ENCODE results near the gene MMADHC.

Gene MMADHC

GRCh38 chr2:149538138-149538833 is 49.3 kb downstream of the MMADHC start:
- H3K4me1 Mint-ChIP-seq, result peaks cover 13% of the 10 kb centered on the region
- H3K27me3 Mint-ChIP-seq, result no peaks in the 10 kb centered on the region
- H3K36me3 Mint-ChIP-seq, result no peaks in the 10 kb centered on the region
- no peak overlapping the region for H3K27ac Mint-ChIP-seq
- H3K9me3 Mint-ChIP-seq, result no peaks in the 10 kb centered on the region
- no peak overlapping the region for H3K4me3 Mint-ChIP-seq

DNA sequence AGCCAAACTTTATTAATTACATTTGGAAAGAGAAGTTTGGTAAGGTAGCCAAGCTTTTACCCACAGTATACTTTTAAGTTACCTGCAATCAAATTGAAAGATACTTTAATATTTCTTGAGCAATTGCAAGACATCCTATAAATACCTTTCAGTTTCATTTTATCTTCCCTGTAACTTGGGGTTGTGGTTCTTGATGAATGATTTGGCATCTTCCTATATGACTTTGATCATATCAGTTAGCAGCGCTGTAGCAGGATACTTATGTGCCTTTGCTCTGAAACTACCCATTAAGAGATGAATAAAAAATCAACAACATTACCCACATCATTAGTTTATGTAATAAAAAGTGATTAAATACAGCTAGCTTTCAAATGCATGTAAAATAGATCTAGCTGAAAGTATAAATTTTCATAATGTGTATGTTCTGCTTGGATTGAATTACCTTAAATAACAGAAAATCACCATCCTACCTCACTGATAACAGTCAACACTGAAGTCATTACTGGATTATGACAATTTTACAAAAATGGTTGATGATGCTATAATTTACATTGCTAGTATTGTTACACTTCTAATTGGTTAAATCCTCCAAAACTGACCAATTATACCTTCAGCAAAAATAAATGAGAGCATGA is 50.4 kb downstream of the MMADHC start:
- Mint-ChIP-seq H3K36me3 (no peaks in the 10 kb centered on the region), H3K9me3 (no peaks in the 10 kb centered on the region), H3K4me1 (peaks cover 13% of the 10 kb centered on the region), H3K4me3 (no peak overlapping the region), H3K27ac (no peak overlapping the region), H3K27me3 (no peaks in the 10 kb centered on the region)

- no peak overlapping the region for H3K4me3 Mint-ChIP-seq
- no peak overlapping the region for H3K27ac Mint-ChIP-seq
- H3K4me1 Mint-ChIP-seq, result peaks cover 13% of the 10 kb centered on the region
- no peaks in the 10 kb centered on the region for H3K27me3 Mint-ChIP-seq
- no peaks in the 10 kb centered on the region for H3K36me3 Mint-ChIP-seq
- H3K9me3 Mint-ChIP-seq, result no peaks in the 10 kb centered on the region
These were observed 50.9 kb downstream of the MMADHC start for GRCh38 chr2:149536649-149537048.

DNA sequence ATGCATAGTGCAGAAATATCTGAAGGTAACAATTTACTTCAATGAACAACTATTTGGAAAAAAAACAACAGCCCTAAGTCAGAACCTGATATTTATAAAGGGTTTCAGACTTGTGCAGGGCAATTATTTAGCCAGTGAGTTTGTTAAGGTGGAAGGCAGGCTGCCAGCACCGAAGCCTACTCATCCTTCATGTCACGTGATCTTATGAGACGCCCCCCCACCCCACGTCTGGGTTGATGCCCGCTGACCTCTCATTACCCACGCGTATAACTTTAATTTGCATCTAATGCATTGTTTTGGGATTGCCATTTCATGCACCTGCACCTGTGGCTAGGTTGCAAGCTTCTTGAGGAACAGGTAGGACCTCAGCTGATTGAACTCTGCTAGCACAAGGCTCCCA is 52.9 kb downstream of the MMADHC start:
- no peaks in the 10 kb centered on the region for H3K27me3 Mint-ChIP-seq
- H3K36me3 Mint-ChIP-seq, result no peaks in the 10 kb centered on the region
- H3K9me3 Mint-ChIP-seq, result no peaks in the 10 kb centered on the region
- H3K4me3 Mint-ChIP-seq, result no peak overlapping the region
- H3K27ac Mint-ChIP-seq, result no peak overlapping the region
- H3K4me1 Mint-ChIP-seq, result peaks cover 13% of the 10 kb centered on the region

DNA sequence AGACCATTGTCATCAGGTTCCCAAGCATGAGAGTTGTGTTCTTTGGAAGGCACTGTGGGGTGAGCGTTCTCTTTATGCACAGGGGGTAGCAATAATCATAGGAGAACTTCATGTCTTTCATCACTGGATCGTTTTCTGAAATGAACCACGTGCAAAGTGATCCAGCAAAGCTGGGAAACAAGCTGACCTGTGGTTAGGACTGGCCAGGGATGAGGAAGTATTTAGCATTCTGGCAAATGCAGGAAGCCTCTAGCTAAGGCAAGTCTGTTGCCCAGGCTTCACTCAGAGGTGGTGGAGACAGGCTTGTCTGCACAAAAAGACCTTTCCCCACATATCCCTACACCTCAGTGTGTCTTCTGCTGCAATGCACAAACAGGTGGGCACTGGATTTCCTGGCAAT is 58.6 kb downstream of the MMADHC start:
- H3K4me3 Mint-ChIP-seq, result no peak overlapping the region
- peaks cover 7% of the 10 kb centered on the region for H3K27me3 Mint-ChIP-seq
- H3K27ac Mint-ChIP-seq, result no peak overlapping the region
- H3K9me3 Mint-ChIP-seq, result no peaks in the 10 kb centered on the region
- H3K36me3 Mint-ChIP-seq, result no peaks in the 10 kb centered on the region
- no peaks in the 10 kb centered on the region for H3K4me1 Mint-ChIP-seq

DNA sequence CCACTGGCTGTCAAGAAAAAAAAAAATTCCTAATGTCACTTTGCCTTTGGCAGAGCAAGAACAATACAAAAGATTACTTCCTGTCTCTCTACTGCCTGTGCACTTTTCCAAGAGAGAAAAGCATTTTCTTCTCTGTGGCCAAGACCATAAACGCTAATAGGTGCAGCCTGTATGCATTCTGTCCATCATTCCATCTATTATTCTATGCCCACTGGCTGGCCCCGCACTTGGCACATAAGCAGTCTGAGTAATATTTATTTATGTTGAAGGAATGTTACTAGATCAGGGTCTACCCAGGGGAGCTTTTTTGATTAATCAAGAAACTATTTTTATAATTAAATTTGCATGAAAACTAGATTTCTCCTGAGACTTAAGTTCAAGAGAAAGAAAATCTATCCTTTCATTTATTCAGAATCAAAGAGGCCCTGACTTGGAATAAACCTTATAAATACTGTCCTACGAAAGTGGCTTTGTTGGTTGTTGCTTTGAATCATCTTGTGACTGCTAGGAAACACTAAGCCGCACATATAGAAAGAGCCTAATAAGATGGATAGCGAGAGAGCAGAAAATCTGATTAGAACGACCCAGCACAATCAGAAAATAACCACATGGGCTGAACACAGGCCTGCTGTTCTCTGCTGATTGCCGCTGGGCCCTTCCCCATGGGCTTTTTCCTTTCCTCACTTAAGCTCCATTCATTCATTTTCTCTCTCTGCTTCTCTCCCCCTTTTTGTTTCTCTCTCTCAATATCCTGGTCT is 59.4 kb downstream of the MMADHC start:
- H3K36me3 Mint-ChIP-seq, result no peaks in the 10 kb centered on the region
- H3K27ac Mint-ChIP-seq, result no peak overlapping the region
- no peak overlapping the region for H3K4me3 Mint-ChIP-seq
- H3K4me1 Mint-ChIP-seq, result no peaks in the 10 kb centered on the region
- peaks cover 4% of the 10 kb centered on the region for H3K9me3 Mint-ChIP-seq
- peaks cover 7% of the 10 kb centered on the region for H3K27me3 Mint-ChIP-seq

DNA sequence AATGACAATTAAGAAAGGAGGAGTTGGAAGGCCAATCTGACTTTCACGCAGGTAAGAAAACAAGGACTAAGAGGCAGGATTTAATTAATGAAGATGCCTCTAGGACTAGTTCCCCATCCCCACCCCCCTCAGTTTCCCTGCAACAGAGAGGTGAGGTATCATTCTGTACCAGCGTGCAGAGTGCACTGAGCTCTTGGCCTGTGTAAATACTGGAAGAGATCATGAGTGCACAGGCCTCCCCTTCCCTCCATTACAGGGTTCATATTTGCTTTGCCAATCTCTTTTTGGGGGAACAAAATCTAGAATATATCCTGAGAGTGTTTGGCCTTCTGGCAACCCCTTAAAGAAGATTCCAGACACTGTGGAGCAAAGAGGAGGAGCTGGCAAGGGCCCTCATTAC is 60.9 kb downstream of the MMADHC start:
- Mint-ChIP-seq H3K4me3 (no peak overlapping the region), H3K27me3 (peaks cover 8% of the 10 kb centered on the region), H3K36me3 (no peaks in the 10 kb centered on the region), H3K4me1 (no peaks in the 10 kb centered on the region), H3K27ac (no peak overlapping the region), H3K9me3 (peaks cover 4% of the 10 kb centered on the region)

DNA sequence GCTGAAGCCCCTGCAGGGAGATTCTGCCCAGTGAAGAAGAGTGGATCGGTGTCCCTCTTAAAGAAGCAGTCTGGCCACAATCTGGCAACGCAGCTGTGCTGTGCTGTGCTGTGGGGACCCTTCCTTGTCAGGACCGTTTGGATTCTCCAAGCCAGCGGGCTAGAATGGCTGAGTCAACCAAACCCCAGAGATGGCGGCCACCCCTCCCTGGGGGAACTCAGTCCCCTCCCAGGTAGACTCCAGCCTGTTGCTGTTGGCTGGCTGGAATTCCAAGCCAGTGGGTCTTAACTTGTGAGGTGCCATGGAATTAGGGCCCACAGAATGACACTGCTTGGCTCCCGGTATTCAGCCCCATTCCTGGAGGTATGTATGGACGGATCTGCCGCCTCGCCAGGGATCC is 62.3 kb downstream of the MMADHC start:
- Mint-ChIP-seq H3K9me3 (peaks cover 4% of the 10 kb centered on the region), H3K36me3 (no peaks in the 10 kb centered on the region), H3K4me1 (no peaks in the 10 kb centered on the region), H3K27me3 (peaks cover 8% of the 10 kb centered on the region), H3K4me3 (no peak overlapping the region), H3K27ac (no peak overlapping the region)

Data from activated naive CD4-positive, alpha-beta T cell treated with anti-CD3 and anti-CD28 coated beads, Interleukin-2, amount 50 U/mL, for 24 hours (primary cell).